Measurements from ENCODE around the gene KRTAP2-1. TPM values are rescaled to one million over a fixed set of nuclear protein-coding genes. Genes with fewer than 3 reads are reported as not detected.
"Not testable (repeated sequence)": the region's sequence is repeated elsewhere in the genome, so short reads cannot be mapped to it uniquely, and the experiment has no call there.

The KRTAP2-1 gene
- polyA plus RNA-seq, 3 donors from 2014 or later, result not detected

- not testable (repeated sequence) for H3K4me1 Mint-ChIP-seq, DNase-seq, H3K4me3 Mint-ChIP-seq, H3K36me3 Mint-ChIP-seq, H3K9me3 Mint-ChIP-seq, H3K27ac Mint-ChIP-seq
- H3K27me3 Mint-ChIP-seq (ENCODE audit: low read depth in 3 of 3), result peaks cover 0 to 14% (median 4%) of the 10 kb centered on the region in 3 donors
Observed at GRCh38 chr17:41065016-41065689, 18.0 kb upstream of the KRTAP2-1 start.

- no peak for DNase-seq
- Mint-ChIP-seq H3K27me3 (ENCODE audit: low read depth in 3 of 3) (peaks cover 2 to 14% (median 4%) of the 10 kb centered on the region in 3 donors), H3K27ac (no peak overlapping the region)
Observed at GRCh38 chr17:41064301-41064700, 17.2 kb upstream of the KRTAP2-1 start.

GRCh38 chr17:41063449-41063848 lies 16.3 kb upstream of the KRTAP2-1 start:
- peaks cover 0 to 5% (median 0%) of the 10 kb centered on the region in 6 donors for H3K9me3 Mint-ChIP-seq
- no peaks in the 10 kb centered on the region for H3K36me3 Mint-ChIP-seq
- no peak overlapping the region for H3K4me3 Mint-ChIP-seq
- H3K4me1 Mint-ChIP-seq, result no peaks in the 10 kb centered on the region
- DNase-seq, result no peak
- no peak overlapping the region for H3K27ac Mint-ChIP-seq
- peaks cover 2 to 14% (median 4%) of the 10 kb centered on the region in 3 donors for H3K27me3 Mint-ChIP-seq (ENCODE audit: low read depth in 3 of 3)

More at GRCh38 chr17:41064301-41064700, 17.2 kb upstream of the KRTAP2-1 start:
- Mint-ChIP-seq H3K36me3 (no peaks in the 10 kb centered on the region), H3K9me3 (peaks cover 0 to 4% (median 0%) of the 10 kb centered on the region in 6 donors), H3K4me1 (peaks cover 0 to 2% of the 10 kb centered on the region in 2 donors), H3K4me3 (no peak overlapping the region)

- no peak for DNase-seq
- Mint-ChIP-seq H3K27ac (no peak overlapping the region), H3K4me1 (no peaks in the 10 kb centered on the region), H3K9me3 (peaks cover 0 to 3% (median 0%) of the 10 kb centered on the region in 6 donors), H3K27me3 (ENCODE audit: low read depth in 3 of 3) (peaks cover 2 to 14% (median 4%) of the 10 kb centered on the region in 3 donors), H3K4me3 (no peak overlapping the region), H3K36me3 (no peaks in the 10 kb centered on the region)
Observed at GRCh38 chr17:41061964-41062363, 14.8 kb upstream of the KRTAP2-1 start.

GRCh38 chr17:41060052-41060604 lies 13.0 kb upstream of the KRTAP2-1 start, which contains the start of gene KRTAP2-3:
KRTAP2-3 (minus strand) TSS chr17:41060114; CDS start chr17:41060050, 64 bp downstream.
- DNase-seq, result no peak
- H3K27ac Mint-ChIP-seq, result no peak within 1 kb of the TSS
- no peak within 1 kb of the TSS for H3K4me3 Mint-ChIP-seq
- peaks cover 0 to 3% (median 0%) of the 10 kb centered on the region in 6 donors for H3K9me3 Mint-ChIP-seq
- H3K27me3 Mint-ChIP-seq (ENCODE audit: low read depth in 3 of 3), result peaks cover 2 to 14% (median 4%) of the 10 kb centered on the region in 3 donors
- no peaks in the 10 kb centered on the region for H3K36me3 Mint-ChIP-seq
- H3K4me1 Mint-ChIP-seq, result no peaks in the 10 kb centered on the region

- H3K4me1 Mint-ChIP-seq, DNase-seq, H3K36me3 Mint-ChIP-seq, H3K9me3 Mint-ChIP-seq, H3K4me3 Mint-ChIP-seq, H3K27ac Mint-ChIP-seq: not testable (repeated sequence)
- peaks cover 2 to 15% (median 4%) of the 10 kb centered on the region in 3 donors for H3K27me3 Mint-ChIP-seq (ENCODE audit: low read depth in 3 of 3)
Observed at GRCh38 chr17:41059276-41060051, 12.3 kb upstream of the KRTAP2-1 start.

- Mint-ChIP-seq H3K4me1 (no peaks in the 10 kb centered on the region), H3K9me3 (peaks cover 0 to 3% (median 0%) of the 10 kb centered on the region in 6 donors), H3K27me3 (ENCODE audit: low read depth in 3 of 3) (peaks cover 2 to 17% (median 2%) of the 10 kb centered on the region in 3 donors), H3K4me3 (no peak overlapping the region), H3K27ac (no peak overlapping the region), H3K36me3 (no peaks in the 10 kb centered on the region)
- no peak for DNase-seq
Observed at GRCh38 chr17:41058741-41059140, 11.6 kb upstream of the KRTAP2-1 start.

GRCh38 chr17:41057547-41057946 lies 10.4 kb upstream of the KRTAP2-1 start:
- no peak for DNase-seq
- Mint-ChIP-seq H3K36me3 (no peaks in the 10 kb centered on the region), H3K9me3 (peaks cover 0 to 3% (median 0%) of the 10 kb centered on the region in 6 donors), H3K27ac (no peak overlapping the region), H3K4me1 (no peaks in the 10 kb centered on the region), H3K27me3 (ENCODE audit: low read depth in 3 of 3) (peaks cover 2 to 12% (median 2%) of the 10 kb centered on the region in 3 donors), H3K4me3 (no peak overlapping the region)

GRCh38 chr17:41055130-41055529 lies 8.0 kb upstream of the KRTAP2-1 start, which contains the start of gene KRTAP2-2:
KRTAP2-2 (minus strand) TSS chr17:41055230; CDS start chr17:41055211, 19 bp downstream.
- DNase-seq; H3K27ac Mint-ChIP-seq; H3K4me1 Mint-ChIP-seq; H3K36me3 Mint-ChIP-seq; H3K9me3 Mint-ChIP-seq; H3K4me3 Mint-ChIP-seq; H3K27me3 Mint-ChIP-seq (ENCODE audit: low read depth in 3 of 3): not testable (repeated sequence)

GRCh38 chr17:41054556-41054955 lies 7.4 kb upstream of the KRTAP2-1 start:
- DNase-seq; H3K36me3 Mint-ChIP-seq; H3K4me3 Mint-ChIP-seq; H3K27ac Mint-ChIP-seq; H3K4me1 Mint-ChIP-seq; H3K9me3 Mint-ChIP-seq; H3K27me3 Mint-ChIP-seq (ENCODE audit: low read depth in 3 of 3): not testable (repeated sequence)

GRCh38 chr17:41054025-41054424 lies 6.9 kb upstream of the KRTAP2-1 start:
- no peaks in the 10 kb centered on the region for H3K9me3 Mint-ChIP-seq
- H3K36me3 Mint-ChIP-seq, result no peaks in the 10 kb centered on the region
- peaks cover 0 to 5% (median 4%) of the 10 kb centered on the region in 3 donors for H3K27me3 Mint-ChIP-seq (ENCODE audit: low read depth in 3 of 3)
- no peak overlapping the region for H3K4me3 Mint-ChIP-seq
- H3K4me1 Mint-ChIP-seq, result peaks cover under 1 to 2% of the 10 kb centered on the region in 2 donors
- DNase-seq, result no peak
- H3K27ac Mint-ChIP-seq, result no peak overlapping the region

GRCh38 chr17:41052566-41052965 lies 5.5 kb upstream of the KRTAP2-1 start:
- Mint-ChIP-seq H3K36me3 (no peaks in the 10 kb centered on the region), H3K4me1 (peaks cover 4 to 6% of the 10 kb centered on the region in 2 donors), H3K9me3 (no peaks in the 10 kb centered on the region), H3K4me3 (no peak overlapping the region), H3K27me3 (ENCODE audit: low read depth in 3 of 3) (peaks cover 5 to 7% (median 5%) of the 10 kb centered on the region in 3 donors), H3K27ac (no peak overlapping the region)
- no peak for DNase-seq

- Mint-ChIP-seq H3K27ac (no peak overlapping the region), H3K27me3 (ENCODE audit: low read depth in 3 of 3) (peaks cover 5 to 8% (median 8%) of the 10 kb centered on the region in 3 donors), H3K36me3 (no peaks in the 10 kb centered on the region), H3K4me1 (peaks cover 6 to 10% of the 10 kb centered on the region in 2 donors), H3K9me3 (no peaks in the 10 kb centered on the region), H3K4me3 (no peak overlapping the region)
- no peak for DNase-seq
Observed at GRCh38 chr17:41049110-41049509, 2.0 kb upstream of the KRTAP2-1 start.

- H3K4me3 Mint-ChIP-seq, result no peak overlapping the region
- no peaks in the 10 kb centered on the region for H3K36me3 Mint-ChIP-seq
- H3K9me3 Mint-ChIP-seq, result no peaks in the 10 kb centered on the region
- H3K27ac Mint-ChIP-seq, result no peak overlapping the region
- H3K27me3 Mint-ChIP-seq (ENCODE audit: low read depth in 3 of 3), result peaks cover 7 to 8% (median 8%) of the 10 kb centered on the region in 3 donors
- DNase-seq, result no peak
- H3K4me1 Mint-ChIP-seq, result peaks cover 7 to 14% of the 10 kb centered on the region in 2 donors
Observed at GRCh38 chr17:41048441-41048840, 1.3 kb upstream of the KRTAP2-1 start.
